Measurements from ENCODE around the gene BID. TPM values are rescaled to one million over a fixed set of nuclear protein-coding genes. Genes with fewer than 3 reads are reported as not detected.

BID gene
- total RNA-seq, 2 donors from 2014 or later, result 32.0 to 59.3 TPM

GRCh38 chr22:17738386-17739128 lies 35.7 kb downstream of the BID start:
- Mint-ChIP-seq H3K36me3 (peaks cover 4% of the 10 kb centered on the region), H3K27me3 (no peaks in the 10 kb centered on the region), H3K4me1 (ENCODE audit: low read depth in 2 of 2) (peaks cover 14 to 15% of the 10 kb centered on the region in 2 donors), H3K9me3 (no peaks in the 10 kb centered on the region), H3K27ac (no peak overlapping the region), H3K4me3 (no peak overlapping the region)
- DNase-seq (ENCODE audit: low spot score) (no peak), ATAC-seq (no peak)

- Mint-ChIP-seq H3K9me3 (no peaks in the 10 kb centered on the region), H3K27ac (peak overlapping the region; percentile 2 to 56), H3K27me3 (no peaks in the 10 kb centered on the region), H3K36me3 (peaks cover 13% of the 10 kb centered on the region), H3K4me1 (ENCODE audit: low read depth in 2 of 2) (peaks cover 18 to 20% of the 10 kb centered on the region in 2 donors), H3K4me3 (peak overlapping the region; percentile 51)
- DNase-seq (ENCODE audit: low spot score), result no peak
- ATAC-seq, result peak; percentile 90 to 95
These were observed 40.1 kb downstream of the BID start for GRCh38 chr22:17734187-17734586.

GRCh38 chr22:17733466-17733865 lies 40.8 kb downstream of the BID start:
- DNase-seq (ENCODE audit: low spot score) (no peak), ATAC-seq (no peak)
- H3K27me3 Mint-ChIP-seq, result no peaks in the 10 kb centered on the region
- H3K4me3 Mint-ChIP-seq, result peak overlapping the region; percentile 51
- peaks cover 18 to 20% of the 10 kb centered on the region in 2 donors for H3K4me1 Mint-ChIP-seq (ENCODE audit: low read depth in 2 of 2)
- H3K27ac Mint-ChIP-seq, result peak overlapping the region; percentile 2 to 56
- H3K36me3 Mint-ChIP-seq, result peaks cover 13% of the 10 kb centered on the region
- no peaks in the 10 kb centered on the region for H3K9me3 Mint-ChIP-seq

GRCh38 chr22:17732251-17732854 lies 41.9 kb downstream of the BID start:
- Mint-ChIP-seq H3K9me3 (no peaks in the 10 kb centered on the region), H3K27ac (peak overlapping the region; percentile 56 to 61), H3K36me3 (peaks cover 13% of the 10 kb centered on the region), H3K4me3 (no peak overlapping the region), H3K4me1 (ENCODE audit: low read depth in 2 of 2) (peaks cover 18 to 20% of the 10 kb centered on the region in 2 donors), H3K27me3 (no peaks in the 10 kb centered on the region)
- ATAC-seq (no peak), DNase-seq (ENCODE audit: low spot score) (no peak)

GRCh38 chr22:17729561-17729960 lies 44.7 kb downstream of the BID start:
- H3K27ac Mint-ChIP-seq, result peak overlapping the region in 1 of 2 donors; percentile 24
- ATAC-seq, result no peak
- H3K4me3 Mint-ChIP-seq, result no peak overlapping the region

GRCh38 chr22:17728786-17729185 lies 45.5 kb downstream of the BID start:
- ATAC-seq, result no peak
- Mint-ChIP-seq H3K4me1 (ENCODE audit: low read depth in 2 of 2) (peaks cover 13 to 20% of the 10 kb centered on the region in 2 donors), H3K4me3 (no peak overlapping the region), H3K27ac (no peak overlapping the region), H3K9me3 (no peaks in the 10 kb centered on the region), H3K36me3 (peaks cover 17% of the 10 kb centered on the region), H3K27me3 (no peaks in the 10 kb centered on the region)
- DNase-seq (ENCODE audit: low spot score), result no peak

More at GRCh38 chr22:17729561-17729960, 44.7 kb downstream of the BID start:
- peaks cover 19 to 28% of the 10 kb centered on the region in 2 donors for H3K4me1 Mint-ChIP-seq (ENCODE audit: low read depth in 2 of 2)
- no peak for DNase-seq (ENCODE audit: low spot score)
- peaks cover 19% of the 10 kb centered on the region for H3K36me3 Mint-ChIP-seq
- no peaks in the 10 kb centered on the region for H3K27me3 Mint-ChIP-seq
- no peaks in the 10 kb centered on the region for H3K9me3 Mint-ChIP-seq

- peak overlapping the region; percentile 11 to 22 for H3K27ac Mint-ChIP-seq
- no peak overlapping the region for H3K4me3 Mint-ChIP-seq
- DNase-seq (ENCODE audit: low spot score) (no peak), ATAC-seq (peak in 1 of 2 donors; percentile 31)
- H3K27me3 Mint-ChIP-seq, result no peaks in the 10 kb centered on the region
- H3K9me3 Mint-ChIP-seq, result no peaks in the 10 kb centered on the region
- peaks cover 5 to 11% of the 10 kb centered on the region in 2 donors for H3K4me1 Mint-ChIP-seq (ENCODE audit: low read depth in 2 of 2)
- peaks cover 7% of the 10 kb centered on the region for H3K36me3 Mint-ChIP-seq
These were observed 47.1 kb downstream of the BID start for GRCh38 chr22:17726928-17727897.

- H3K4me1 Mint-ChIP-seq (ENCODE audit: low read depth in 2 of 2), result peaks cover 5 to 11% of the 10 kb centered on the region in 2 donors
- H3K27ac Mint-ChIP-seq, result peak overlapping the region; percentile 11 to 22
- H3K36me3 Mint-ChIP-seq, result peaks cover 7% of the 10 kb centered on the region
- no peak overlapping the region for H3K4me3 Mint-ChIP-seq
- H3K27me3 Mint-ChIP-seq, result no peaks in the 10 kb centered on the region
- ATAC-seq (peak in 1 of 2 donors; percentile 51), DNase-seq (ENCODE audit: low spot score) (no peak)
- no peaks in the 10 kb centered on the region for H3K9me3 Mint-ChIP-seq
These were observed 48.0 kb downstream of the BID start for GRCh38 chr22:17726006-17726927.

GRCh38 chr22:17725500-17725796 lies 48.8 kb downstream of the BID start:
- Mint-ChIP-seq H3K4me1 (ENCODE audit: low read depth in 2 of 2) (peaks cover 5 to 11% of the 10 kb centered on the region in 2 donors), H3K27ac (no peak overlapping the region), H3K4me3 (no peak overlapping the region), H3K36me3 (peaks cover 7% of the 10 kb centered on the region), H3K9me3 (no peaks in the 10 kb centered on the region), H3K27me3 (no peaks in the 10 kb centered on the region)
- no peak for ATAC-seq
- no peak for DNase-seq (ENCODE audit: low spot score)

GRCh38 chr22:17724678-17725499 lies 49.4 kb downstream of the BID start:
- Mint-ChIP-seq H3K4me3 (no peak overlapping the region), H3K9me3 (no peaks in the 10 kb centered on the region), H3K27ac (no peak overlapping the region), H3K36me3 (peaks cover 7% of the 10 kb centered on the region), H3K27me3 (no peaks in the 10 kb centered on the region), H3K4me1 (ENCODE audit: low read depth in 2 of 2) (peaks cover 5 to 11% of the 10 kb centered on the region in 2 donors)
- DNase-seq (ENCODE audit: low spot score), result no peak
- ATAC-seq, result no peak

- Mint-ChIP-seq H3K4me3 (no peak overlapping the region), H3K36me3 (peaks cover 7% of the 10 kb centered on the region), H3K9me3 (no peaks in the 10 kb centered on the region), H3K4me1 (ENCODE audit: low read depth in 2 of 2) (peaks cover 5 to 11% of the 10 kb centered on the region in 2 donors), H3K27ac (no peak overlapping the region), H3K27me3 (no peaks in the 10 kb centered on the region)
- DNase-seq (ENCODE audit: low spot score), result no peak
- ATAC-seq, result no peak
These were observed 50.0 kb downstream of the BID start for GRCh38 chr22:17724241-17724640.

GRCh38 chr22:17719911-17720310 lies 54.4 kb downstream of the BID start:
- DNase-seq (ENCODE audit: low spot score) (no peak), ATAC-seq (no peak)
- Mint-ChIP-seq H3K4me1 (ENCODE audit: low read depth in 2 of 2) (no peaks in the 10 kb centered on the region), H3K4me3 (no peak overlapping the region), H3K36me3 (no peaks in the 10 kb centered on the region), H3K9me3 (no peaks in the 10 kb centered on the region), H3K27ac (no peak overlapping the region), H3K27me3 (no peaks in the 10 kb centered on the region)

Measured in natural killer cell treated with Interleukin-12 subunit alpha and Interleukin-12 subunit beta and Interleukin-15 and Interleukin-18, amount 100 ng/mL, for 72 hours (primary cell).